Measurements from ENCODE around the gene MTFR1L.
"Not testable (repeated sequence)": the region's sequence is repeated elsewhere in the genome, so short reads cannot be mapped to it uniquely, and the experiment has no call there.

The MTFR1L gene

DNA sequence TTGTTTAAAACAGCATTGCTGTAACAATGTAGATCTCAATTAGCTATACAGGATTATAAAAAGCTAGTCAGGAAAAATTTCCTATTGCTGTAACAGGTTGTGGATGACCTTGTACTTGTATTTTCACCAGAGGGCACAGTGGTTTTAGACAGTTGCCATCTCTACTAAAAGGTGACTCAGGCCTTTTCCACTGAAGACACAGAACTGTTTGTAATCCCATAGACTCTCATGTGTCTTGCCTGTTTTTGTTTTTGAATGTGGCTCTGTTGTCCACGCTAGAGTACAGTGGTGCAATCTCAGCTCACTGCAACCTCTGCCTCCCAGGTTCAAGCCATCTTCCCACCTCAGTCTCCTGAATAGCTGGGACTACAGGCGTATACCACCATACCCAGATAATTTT lies 5.9 kb downstream of the MTFR1L start:
- DNase-seq (ENCODE audit: low read depth) = no peak

DNA sequence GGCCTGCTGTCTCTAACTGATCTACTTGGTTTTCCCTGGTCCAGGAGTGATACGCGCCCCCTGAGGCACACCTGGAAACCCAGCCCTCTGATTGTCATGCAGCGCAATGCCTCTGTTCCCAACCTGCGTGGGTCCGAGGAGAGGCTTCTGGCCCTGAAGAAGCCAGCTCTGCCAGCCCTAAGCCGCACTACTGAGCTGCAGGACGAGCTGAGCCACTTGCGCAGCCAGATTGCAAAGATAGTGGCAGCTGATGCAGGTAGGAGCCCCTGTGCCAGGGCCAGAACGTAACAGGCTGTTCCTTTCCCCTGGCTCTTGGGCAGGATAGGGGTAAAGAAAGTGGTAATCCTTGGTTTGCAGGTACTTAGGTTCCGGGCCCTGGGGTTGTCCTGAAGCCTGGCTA lies 6.8 kb downstream of the MTFR1L start:
- no peak for DNase-seq (ENCODE audit: low read depth)

DNA sequence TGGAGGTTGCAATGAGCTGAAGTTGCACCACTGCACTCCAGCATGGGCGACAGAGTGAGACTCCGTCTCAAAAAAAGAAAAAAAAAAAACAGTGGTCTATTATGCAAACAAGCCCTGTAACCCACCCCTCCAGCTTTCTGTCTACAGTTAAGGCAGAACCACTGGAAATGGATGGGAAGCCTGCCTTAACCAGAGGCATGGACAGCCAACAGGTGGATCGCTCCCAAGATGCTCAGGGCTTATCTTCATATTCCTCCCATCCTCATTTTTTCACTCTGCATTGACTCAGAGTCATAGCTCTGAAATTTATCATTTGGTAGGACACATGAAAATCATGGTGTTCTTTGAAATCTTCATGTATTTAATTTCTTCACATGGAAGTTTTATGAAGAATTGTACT lies 8.7 kb downstream of the MTFR1L start:
- no peak for DNase-seq (ENCODE audit: low read depth)

DNA sequence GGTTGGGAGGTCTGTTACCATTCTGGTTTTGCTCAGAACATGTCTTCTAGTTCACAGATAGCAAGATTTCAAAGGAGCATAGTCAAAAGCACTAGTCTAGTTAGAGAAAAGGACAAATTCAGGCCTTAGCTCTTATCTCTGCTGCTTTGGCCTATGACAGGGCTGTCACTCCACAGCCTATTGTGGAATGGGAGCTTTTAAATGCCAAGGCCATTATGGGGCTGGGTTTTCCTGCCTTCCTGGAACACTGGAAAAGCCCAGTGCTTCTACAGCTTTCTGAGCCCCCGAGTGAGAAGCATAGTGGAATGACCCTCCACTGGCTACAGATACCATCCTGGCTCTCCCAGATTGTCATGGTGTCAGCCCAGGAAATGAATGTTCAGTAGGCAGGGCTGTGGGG lies 9.3 kb downstream of the MTFR1L start:
- DNase-seq (ENCODE audit: low read depth) = no peak

DNA sequence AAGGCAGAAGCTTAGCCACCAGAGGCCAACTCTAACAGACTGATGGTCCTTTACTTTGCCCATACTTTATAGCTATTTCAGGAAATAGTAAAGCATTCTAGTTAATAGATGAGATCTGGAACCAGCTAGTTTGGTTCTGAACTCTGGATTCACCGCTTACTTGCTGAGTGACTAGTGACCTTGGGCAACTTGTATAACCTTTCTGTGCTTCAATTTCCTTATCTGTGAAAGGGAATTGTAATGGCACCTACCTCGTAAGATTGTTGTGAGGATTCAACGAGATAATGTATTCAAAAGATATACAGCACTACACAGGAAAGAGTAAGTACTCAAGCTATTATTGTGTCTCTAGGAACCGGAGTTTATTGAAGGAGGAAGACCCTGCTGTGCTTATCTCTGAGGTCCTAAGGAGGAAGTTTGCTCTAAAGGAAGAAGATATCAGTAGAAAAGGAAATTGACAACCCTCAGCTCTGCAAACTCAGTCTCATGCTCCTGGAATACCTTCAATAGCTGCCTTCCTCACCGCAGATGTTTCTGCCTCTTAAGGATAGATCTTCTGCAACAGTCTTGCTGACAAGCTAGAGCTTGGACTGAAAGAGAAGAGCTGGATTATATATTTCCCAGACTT lies 11.9 kb downstream of the MTFR1L start:
- DNase-seq (ENCODE audit: low read depth) = no peak

DNA sequence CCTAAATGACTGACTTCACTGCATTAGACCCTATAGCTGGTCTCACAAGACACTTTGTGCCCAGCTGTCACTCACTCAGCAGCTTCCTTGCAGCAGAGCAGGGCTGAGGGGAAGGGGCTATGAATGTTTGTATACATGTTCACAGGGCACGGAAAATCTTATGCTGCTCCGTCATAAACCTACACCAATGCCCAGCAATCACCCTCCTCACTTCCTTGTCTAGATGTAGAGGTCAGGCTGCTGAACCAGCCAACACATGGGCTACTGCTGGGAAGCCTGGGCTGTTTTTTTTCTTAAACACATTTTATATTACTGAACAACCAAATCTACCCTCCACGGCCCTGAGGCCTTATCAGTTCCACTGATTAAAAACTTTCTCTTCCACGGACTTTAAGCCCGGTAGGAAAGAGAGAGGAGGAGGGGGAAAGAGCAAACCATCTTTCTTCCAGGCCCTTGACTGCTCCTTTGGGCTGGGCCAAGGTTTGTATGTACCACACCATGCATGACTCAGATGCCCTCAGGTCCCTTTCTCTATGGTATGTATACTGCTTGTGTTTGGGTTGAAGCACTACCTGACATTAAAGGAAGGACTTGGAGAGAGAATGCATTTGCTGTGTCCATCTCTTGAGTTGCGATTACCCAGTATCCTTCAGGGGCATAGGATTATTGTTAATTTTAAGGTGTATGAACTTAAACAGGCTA lies 12.7 kb downstream of the MTFR1L start:
- DNase-seq (ENCODE audit: low read depth) = no peak

DNA sequence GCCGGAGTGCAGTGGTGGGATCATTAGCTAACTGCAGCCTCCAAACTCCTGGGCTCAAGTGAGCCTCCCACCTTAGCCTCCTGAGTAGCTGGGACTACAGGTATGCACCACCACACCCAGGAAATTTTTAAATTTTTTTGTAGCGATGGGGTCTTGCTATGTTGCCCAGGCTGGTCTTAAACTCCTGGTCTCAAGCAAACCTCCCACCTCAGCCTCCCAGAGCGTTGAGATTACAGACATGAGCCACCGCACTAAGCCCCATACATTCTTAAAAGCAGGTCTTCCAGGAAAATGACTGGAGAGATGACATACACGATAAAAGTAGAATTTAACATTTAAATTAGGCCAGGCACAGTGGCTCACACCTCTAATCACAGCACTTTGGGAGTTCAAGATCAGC lies 13.4 kb downstream of the MTFR1L start:
- DNase-seq (ENCODE audit: low read depth) = no peak

DNA sequence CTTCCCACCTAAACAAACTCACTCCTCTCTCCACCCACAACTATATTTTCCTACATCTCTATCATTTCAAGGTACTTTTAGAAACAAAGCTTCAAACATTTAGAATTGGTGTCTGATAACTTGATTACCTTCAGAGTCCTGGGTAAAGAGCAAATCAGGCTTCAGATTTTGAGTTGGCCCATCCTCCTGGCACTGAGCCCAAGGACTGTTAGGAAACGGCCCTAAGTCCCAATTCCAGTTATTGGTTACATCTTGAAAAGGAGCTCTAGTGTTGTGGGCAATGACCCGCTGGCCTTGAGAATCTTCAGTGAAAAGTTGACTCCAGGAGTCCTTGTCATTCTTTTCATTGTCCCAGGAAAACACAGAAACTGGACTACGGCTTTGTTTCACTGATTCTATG lies 15.1 kb downstream of the MTFR1L start:
- no peak for DNase-seq (ENCODE audit: low read depth)

DNA sequence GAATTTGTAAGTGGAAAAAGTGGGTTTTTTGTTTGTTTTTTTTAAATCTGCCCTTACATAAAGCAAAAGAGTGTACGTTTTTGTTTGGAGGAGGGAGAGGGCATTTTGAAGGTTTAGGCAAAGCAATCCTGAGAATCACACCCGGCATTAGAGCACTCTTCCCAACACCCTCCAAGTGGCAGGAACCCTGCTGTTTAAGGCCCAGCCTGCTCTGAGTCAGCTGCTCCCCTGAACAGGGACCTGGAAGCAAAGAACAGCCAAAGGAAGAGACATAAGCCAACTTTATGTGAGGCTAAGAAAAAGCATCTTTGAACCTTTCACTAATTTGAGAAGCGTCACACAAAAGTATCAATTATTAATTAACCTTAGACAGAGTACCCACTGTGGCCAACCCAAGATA lies 16.9 kb downstream of the MTFR1L start:
- no peak for DNase-seq (ENCODE audit: low read depth)

DNA sequence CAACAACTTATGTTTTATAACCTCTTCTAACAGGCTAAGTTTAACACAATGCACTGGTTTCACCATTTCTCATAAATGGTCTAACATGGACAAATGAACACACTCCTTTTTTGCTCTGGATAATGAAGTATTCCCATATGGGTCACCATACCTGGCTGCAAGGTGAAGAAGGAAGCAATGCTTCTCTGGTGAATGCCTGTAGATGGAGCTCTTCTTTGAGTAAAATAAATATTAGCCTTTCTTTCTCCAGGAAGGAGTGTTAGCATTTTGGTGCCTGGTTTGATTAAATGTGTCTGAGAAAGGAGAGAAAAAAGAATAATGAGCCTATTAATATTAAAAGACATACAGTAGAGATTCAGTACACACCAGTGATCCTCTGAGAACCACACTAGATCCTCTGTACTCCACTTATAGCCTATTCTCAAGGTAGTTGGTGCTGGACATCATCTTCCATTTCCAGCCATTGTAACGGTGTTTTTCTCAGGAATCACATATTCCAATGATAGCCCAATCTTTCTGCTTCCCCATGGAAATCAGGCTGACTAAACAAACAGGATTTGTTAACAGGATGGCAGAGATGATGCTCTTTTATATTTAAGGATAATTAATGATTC lies 17.6 kb downstream of the MTFR1L start:
- DNase-seq (ENCODE audit: low read depth) = no peak

DNA sequence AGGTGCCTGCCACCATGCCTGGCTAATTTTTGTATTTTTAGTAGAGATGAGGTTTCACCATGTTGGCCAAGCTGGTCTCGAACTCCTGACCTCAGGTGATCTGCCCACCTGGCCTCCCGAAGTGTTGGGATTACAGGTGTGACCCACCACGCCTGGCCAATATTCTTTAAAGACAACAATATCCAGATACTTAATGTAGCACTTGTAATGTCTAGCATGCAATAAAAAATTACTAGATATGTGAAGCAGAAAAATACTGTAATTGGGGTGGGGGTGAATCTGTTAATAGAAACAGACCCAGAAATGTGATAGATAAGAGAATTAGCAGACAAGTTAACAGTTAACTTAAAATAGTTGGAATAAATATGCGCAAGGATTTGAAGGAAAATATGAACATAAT lies 20.1 kb downstream of the MTFR1L start:
- DNase-seq (ENCODE audit: low read depth) = not testable (repeated sequence)

DNA sequence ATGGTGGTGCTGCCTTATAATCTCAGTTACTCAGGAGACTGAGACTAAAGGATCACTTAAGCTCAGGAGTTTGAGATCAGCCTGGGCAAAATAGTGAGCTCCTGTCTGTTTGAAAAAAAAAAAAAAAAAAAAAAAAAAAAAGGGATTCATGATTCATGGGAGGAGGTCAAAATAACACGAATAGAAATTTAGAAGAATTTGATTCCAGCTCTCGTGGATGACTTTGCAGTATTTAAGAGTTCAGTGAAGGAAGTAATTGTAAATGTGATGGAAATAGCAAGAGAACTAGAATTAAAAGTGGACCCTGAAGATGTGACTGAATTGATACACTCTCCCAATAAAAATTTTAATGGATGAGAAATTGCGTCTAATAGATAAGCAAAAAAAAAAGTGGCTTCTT lies 23.7 kb downstream of the MTFR1L start:
- DNase-seq (ENCODE audit: low read depth) = no peak

DNA sequence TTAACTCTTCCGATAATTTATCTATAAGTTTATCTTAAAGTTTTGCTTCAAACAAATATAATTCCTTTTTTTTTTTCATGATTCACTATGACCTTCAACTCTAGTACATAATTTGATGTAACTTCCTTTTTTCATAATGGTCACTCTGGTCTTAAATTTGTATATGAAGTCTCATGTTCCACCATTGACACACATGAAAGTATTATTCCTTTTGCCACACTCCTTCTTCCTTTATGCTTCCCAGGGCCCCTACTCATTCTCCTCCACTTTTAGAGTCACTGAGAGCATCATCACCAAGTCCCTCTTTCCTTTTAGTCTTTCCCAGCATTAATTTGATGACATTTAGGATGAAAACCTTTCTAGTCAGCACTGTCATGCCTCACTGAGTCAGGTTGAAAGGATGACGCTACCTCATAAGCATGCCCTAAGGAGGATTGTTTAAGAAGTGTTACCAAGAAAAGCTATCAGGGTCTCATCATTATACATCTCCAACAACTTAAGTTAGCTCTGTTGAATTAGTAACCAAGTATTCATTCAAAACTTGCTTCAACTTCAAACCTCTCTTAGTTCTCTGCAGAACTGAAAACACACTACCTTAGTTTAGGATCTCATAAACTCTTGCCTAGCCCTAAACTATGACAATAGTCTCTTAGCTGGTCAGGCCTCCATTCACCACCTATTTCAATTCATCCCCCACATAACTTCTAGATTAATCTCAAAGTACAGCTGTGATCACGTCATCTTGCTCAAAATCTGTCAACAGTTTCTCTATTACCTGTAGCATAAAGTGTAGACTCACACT lies 25.0 kb downstream of the MTFR1L start:
- DNase-seq (ENCODE audit: low read depth) = no peak

DNA sequence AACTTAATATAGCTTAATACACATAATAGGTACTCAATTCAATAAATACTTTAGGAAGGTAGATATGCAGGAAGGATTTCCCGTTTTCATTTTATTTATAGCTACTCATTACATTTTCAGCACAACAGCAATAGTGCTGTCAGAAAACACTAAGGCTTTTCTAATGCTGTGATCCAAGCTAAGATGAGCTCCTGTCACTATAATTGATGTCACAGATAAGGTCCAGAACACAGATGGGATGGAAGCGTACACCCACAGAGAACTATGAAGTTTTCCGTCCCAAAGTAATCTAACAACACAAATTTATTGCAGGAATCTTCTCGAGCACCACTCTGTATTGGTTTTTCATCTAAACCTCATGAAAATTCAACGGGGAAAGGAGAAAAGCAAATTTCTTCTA lies 25.9 kb downstream of the MTFR1L start:
- DNase-seq (ENCODE audit: low read depth) = no peak

DNA sequence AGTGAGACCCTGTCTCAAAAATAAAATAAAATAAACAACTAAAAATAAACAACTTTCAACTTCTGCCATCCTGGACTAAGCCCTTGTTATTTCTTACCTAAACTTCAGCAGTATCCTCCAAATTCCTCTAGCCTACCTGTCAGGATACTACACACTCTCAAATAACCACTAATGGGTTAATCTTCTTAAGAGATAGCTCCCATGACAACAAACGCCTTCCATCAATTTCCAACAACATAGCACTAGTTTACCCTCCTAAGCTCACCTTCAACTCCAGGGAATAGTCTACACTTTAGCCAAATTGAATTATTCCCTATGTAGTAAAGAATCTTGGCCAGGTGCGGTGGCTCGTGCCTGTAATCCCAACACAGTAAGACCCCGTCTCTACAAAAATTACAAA lies 28.2 kb downstream of the MTFR1L start:
- DNase-seq (ENCODE audit: low read depth) = no peak

DNA sequence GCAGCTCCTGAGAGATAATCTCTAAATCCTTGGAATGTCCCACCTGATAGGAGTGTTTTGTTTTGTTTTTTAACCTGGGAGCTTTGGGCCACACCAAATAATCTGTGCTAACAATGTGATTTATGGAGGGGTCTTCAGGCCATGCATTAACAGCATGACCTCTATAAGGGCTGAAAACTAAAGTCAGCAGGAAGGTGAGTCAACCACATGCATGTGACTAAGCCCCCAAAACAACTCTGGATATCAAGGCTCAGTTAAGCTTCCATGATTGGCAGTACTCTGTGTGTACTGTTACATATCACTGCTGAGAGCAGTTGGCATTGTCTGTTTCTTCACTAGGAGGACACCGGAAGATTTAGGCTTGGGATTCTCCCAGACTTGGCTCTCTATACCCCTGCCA lies 28.8 kb downstream of the MTFR1L start:
- no peak for DNase-seq (ENCODE audit: low read depth)

DNA sequence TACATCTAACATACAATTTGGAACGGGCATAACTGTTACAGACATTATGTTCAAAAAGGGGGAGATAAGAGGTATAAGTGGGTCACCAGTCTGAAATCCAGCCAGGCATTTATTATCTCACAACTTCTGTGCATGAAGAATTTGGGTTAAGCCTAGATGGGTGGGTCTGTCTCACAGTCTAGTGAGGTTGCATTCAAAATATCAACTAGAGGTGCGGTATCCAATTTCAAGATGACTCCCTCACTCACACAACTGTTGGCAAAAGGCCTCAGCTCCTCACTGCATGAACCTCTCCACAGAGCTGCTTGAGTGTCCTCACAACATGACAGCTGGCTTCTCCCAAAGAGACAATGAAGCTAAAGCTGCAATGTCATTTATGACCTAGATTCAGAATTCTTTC lies 34.8 kb downstream of the MTFR1L start:
- no peak for DNase-seq (ENCODE audit: low read depth)

DNA sequence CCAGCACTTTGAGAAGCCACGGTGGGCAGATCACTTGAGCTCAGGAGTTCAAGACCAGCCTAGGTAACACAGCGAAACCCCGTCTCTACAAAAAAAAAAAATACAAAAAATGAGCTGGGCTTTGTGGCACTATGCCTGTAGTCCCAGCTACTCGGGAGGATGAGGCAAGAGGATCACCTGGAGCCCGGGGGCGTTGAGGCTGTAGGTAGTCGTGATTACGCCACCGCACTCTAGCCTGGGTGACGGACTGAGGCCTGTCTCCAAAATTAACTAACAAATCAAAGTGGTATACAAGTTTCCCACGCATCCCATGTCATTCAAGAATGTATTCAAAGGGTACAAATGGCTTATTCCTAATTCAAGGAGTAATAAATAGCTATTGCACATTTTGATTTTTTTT lies 37.1 kb downstream of the MTFR1L start:
- no peak for DNase-seq (ENCODE audit: low read depth)

DNA sequence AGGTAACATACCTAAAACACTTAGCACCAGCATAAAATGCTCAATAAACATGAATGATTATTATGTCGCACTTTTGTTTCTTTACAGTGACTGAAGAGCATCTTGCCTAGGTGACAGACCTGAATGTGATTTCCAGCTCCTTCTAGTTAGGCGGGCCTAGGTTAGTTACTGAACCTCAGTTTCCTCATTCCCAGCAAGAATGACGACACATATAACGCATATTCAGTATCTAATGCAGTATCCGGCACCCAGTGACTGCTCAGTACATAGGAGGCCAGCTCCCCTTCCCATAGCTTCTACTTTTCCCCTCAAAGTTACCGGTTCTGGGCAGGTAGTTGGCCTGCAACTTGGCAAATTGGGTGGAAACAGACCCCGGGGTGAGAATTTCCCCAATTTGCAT lies 38.7 kb downstream of the MTFR1L start:
- DNase-seq (ENCODE audit: low read depth) = no peak

DNA sequence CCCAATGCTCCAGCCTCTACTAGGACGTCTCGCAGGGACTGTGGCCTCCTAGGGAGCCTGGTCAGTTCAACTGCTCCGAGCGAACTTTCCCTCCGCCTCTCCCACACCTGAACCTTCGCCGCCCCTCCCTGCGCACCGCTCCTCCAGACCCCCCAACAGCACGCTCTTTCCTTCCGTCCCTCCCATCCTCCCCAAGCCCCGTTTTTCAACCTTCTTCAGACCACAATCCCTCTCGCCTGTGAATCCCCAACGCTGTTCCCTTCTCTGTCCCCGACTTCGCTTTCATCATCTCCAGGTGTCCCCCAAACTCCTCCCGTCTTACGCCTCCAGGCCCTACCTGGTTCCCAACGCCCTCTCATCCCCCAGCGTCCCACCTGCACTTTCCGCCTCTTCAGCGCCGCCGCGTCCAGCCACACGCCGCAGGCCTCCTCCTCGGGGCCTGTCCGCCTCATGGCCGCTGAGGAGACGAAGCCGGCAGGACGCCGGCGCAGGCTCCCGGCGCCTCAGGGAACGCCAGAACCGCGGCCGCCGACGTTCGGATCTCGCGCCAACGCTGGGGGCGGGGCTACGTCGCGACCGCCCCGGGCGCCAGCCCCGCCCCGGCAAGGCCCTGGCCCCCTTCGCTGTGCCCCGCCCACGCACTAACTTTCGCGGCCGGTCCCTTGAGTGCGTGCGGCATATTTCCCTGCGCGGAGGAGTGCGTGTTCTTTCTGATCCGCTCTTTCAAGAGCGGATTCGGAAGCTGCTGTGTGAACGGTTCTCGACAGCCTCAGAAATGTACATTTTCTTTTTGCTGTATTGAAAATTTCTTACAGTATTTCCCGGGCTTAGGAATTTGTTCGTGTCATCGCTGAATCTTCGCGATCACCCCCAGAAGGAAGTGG lies 39.4 kb downstream of the MTFR1L start, which contains the start of gene AUNIP:
Gene AUNIP, minus strand, starts transcription at position 552 of the 884 bp plus-strand sequence. Its CDS starts 100 bp downstream, at position 452.
- DNase-seq (ENCODE audit: low read depth) = peak; percentile 93
